IMR-90 (cell line): ENCODE measurements around the gene PRKN. TPM values are rescaled to one million over a fixed set of nuclear protein-coding genes. Genes with fewer than 3 reads are reported as not detected.

Source experiments
- ATAC-seq: fragments of 200-7000 bp; cut with Tn5 transposase; 2 replicates; pipeline ENCODE4 v1.9.1; 2020; ENCODE audit warnings: low read depth, mild to moderate bottlenecking, moderate library complexity
- BruUV-seq: library from RNA; stranded (reverse); fragments of 400-500 nt; replicated peaks from 2 replicates; lab custom pipeline; 2021; lab: Mats Ljungman, UMichigan
- CTCF ChIA-PET: fragments of 300-600 bp; formaldehyde crosslinking; extraction: SDS; loops from one replicate; lab custom pipeline; 2021; ENCODE audit warnings: antibody characterized with exemption; lab: Yijun Ruan, JAX
- POLR2A ChIA-PET: fragments of 300-600 bp; sonication (Branson Sonifier 250); formaldehyde crosslinking; loops from one replicate; lab custom pipeline; 2022; ENCODE audit warnings: antibody characterized with exemption; ENCODE audit not compliant: unreplicated experiment; lab: Charles Lee
- DNase-seq: peaks from one replicate; pipeline ENCODE4 v3.0.0; 2013
- H2AFZ ChIP-seq: replicated peaks from 2 replicates; pipeline ENCODE3; 2013; ENCODE audit warnings: low read length, mild to moderate bottlenecking; ENCODE audit not compliant: poor library complexity
- H2AK5ac ChIP-seq: 2 replicates; pipeline ENCODE4 v1.6.1; 2013; ENCODE audit warnings: low read depth, low read length, inconsistent platforms
- H2AK9ac ChIP-seq: replicated peaks from 2 replicates; pipeline ENCODE3; 2013; ENCODE audit warnings: mild to moderate bottlenecking, low read depth, low read length, moderate library complexity; ENCODE audit not compliant: poor library complexity
- H2BK120ac ChIP-seq: 2 replicates; pipeline ENCODE4 v1.6.1; 2013; ENCODE audit warnings: low read depth, low read length, inconsistent platforms
- H2BK15ac ChIP-seq: 3 replicates; pipeline ENCODE4 v1.6.1; 2013; ENCODE audit warnings: low read depth, low read length, inconsistent platforms
- H2BK20ac ChIP-seq: 2 replicates; pipeline ENCODE4 v1.6.1; 2013; ENCODE audit warnings: low read depth, mild to moderate bottlenecking, inconsistent platforms, low read length, moderate library complexity
- H2BK5ac ChIP-seq: 2 replicates; pipeline ENCODE4 v1.6.1; 2013; ENCODE audit warnings: mild to moderate bottlenecking, low read depth, low read length, inconsistent platforms; ENCODE audit not compliant: poor library complexity, severe bottlenecking
- H3K14ac ChIP-seq: replicated peaks from 2 replicates; pipeline ENCODE4 v1.6.1; 2013; ENCODE audit warnings: low read depth, low read length, inconsistent platforms
- H3K18ac ChIP-seq: 2 replicates; pipeline ENCODE4 v1.6.1; 2013; ENCODE audit warnings: low read depth, low read length, control low read depth
- H3K23ac ChIP-seq: 2 replicates; pipeline ENCODE4 v1.6.1; 2013; ENCODE audit warnings: low read depth, low read length, inconsistent platforms
- H3K27ac ChIP-seq: 2 replicates; pipeline ENCODE4 v1.5.1; 2013; ENCODE audit warnings: mild to moderate bottlenecking, control low read depth, low read length; ENCODE audit not compliant: insufficient read depth
- H3K27me3 ChIP-seq: 2 replicates; pipeline ENCODE4 v1.6.1; 2013; ENCODE audit warnings: low read length; ENCODE audit not compliant: control insufficient read depth, insufficient read depth
- H3K36me3 ChIP-seq: 2 replicates; pipeline ENCODE4 v1.6.1; 2013; ENCODE audit warnings: low read length, mixed read lengths; ENCODE audit not compliant: control insufficient read depth, insufficient read depth
- H3K4ac ChIP-seq: 2 replicates; pipeline ENCODE4 v1.6.1; 2013; ENCODE audit warnings: low read depth, low read length, inconsistent platforms
- H3K4me1 ChIP-seq: 2 replicates; pipeline ENCODE4 v1.6.1; 2013; ENCODE audit warnings: low read length, mixed read lengths; ENCODE audit not compliant: control insufficient read depth, insufficient read depth
- H3K4me2 ChIP-seq: 2 replicates; pipeline ENCODE4 v1.6.1; 2013; ENCODE audit warnings: low read depth, mild to moderate bottlenecking, control low read depth, low read length, moderate library complexity
- H3K4me3 ChIP-seq: 2 replicates; pipeline ENCODE4 v1.5.1; 2013; ENCODE audit warnings: low read depth, mild to moderate bottlenecking, control low read depth, low read length, moderate library complexity; ENCODE audit not compliant: insufficient read depth
- H3K56ac ChIP-seq: 2 replicates; pipeline ENCODE4 v1.6.1; 2013; ENCODE audit warnings: low read length, inconsistent platforms; ENCODE audit not compliant: insufficient read depth; ENCODE audit errors: extremely low read depth
- H3K79me1 ChIP-seq, 2 experiments: 2 replicates each; pipeline ENCODE4 v1.6.1; 2013; ENCODE audit warnings: low read length in 2 of 2, inconsistent platforms in 1 of 2, low read depth in 1 of 2
- H3K9ac ChIP-seq: 2 replicates; pipeline ENCODE4 v1.6.1; 2013; ENCODE audit warnings: low read depth, low read length, control low read depth
- H3K9me1 ChIP-seq: 2 replicates; pipeline ENCODE4 v1.6.1; 2013; ENCODE audit warnings: low read length, inconsistent platforms; ENCODE audit not compliant: insufficient read depth
- H3K9me3 ChIP-seq: 2 replicates; pipeline ENCODE4 v1.6.1; 2013; ENCODE audit warnings: low read length; ENCODE audit not compliant: control insufficient read depth, insufficient read depth
- H4K20me1 ChIP-seq: 2 replicates; pipeline ENCODE4 v1.6.1; 2013; ENCODE audit warnings: low read length, inconsistent platforms; ENCODE audit not compliant: insufficient read depth
- H4K5ac ChIP-seq: 2 replicates; pipeline ENCODE4 v1.6.1; 2013; ENCODE audit warnings: mild to moderate bottlenecking, low read depth, low read length, control low read depth
- H4K8ac ChIP-seq, 2 experiments: 2 replicates each; pipeline ENCODE4 v1.6.1; 2013; ENCODE audit warnings: low read depth in 2 of 2, low read length in 2 of 2, control low read depth in 1 of 2, inconsistent platforms in 1 of 2
- H4K91ac ChIP-seq: 2 replicates; pipeline ENCODE4 v1.6.1; 2013; ENCODE audit warnings: low read depth, low read length, inconsistent platforms; ENCODE audit not compliant: insufficient read depth
- BHLHE40 ChIP-seq: fragments of 150-350 bp; IDR thresholded peaks from 2 replicates; pipeline ENCODE4 v1.6.1; 2016; ENCODE audit warnings: mild to moderate bottlenecking, low read depth, low read length
- FOS ChIP-seq: fragments of 150-350 bp; IDR thresholded peaks from 2 replicates; pipeline ENCODE4 v1.6.1; 2016; ENCODE audit warnings: low read depth, low read length
- MXI1 ChIP-seq: IDR thresholded peaks from 2 replicates; pipeline ENCODE4 v1.6.1; 2012; ENCODE audit warnings: low read depth, mild to moderate bottlenecking, low read length, moderate library complexity, borderline replicate concordance
- RCOR1 ChIP-seq: IDR thresholded peaks from 2 replicates; pipeline ENCODE4 v1.6.1; 2012; ENCODE audit warnings: mild to moderate bottlenecking, low read length, improper control_type of control experiment; ENCODE audit not compliant: insufficient replicate concordance
- SMC3 ChIP-seq: fragments of 150-350 bp; IDR thresholded peaks from 2 replicates; pipeline ENCODE4 v1.6.1; 2016; ENCODE audit warnings: low read depth, mild to moderate bottlenecking, antibody characterized with exemption, low read length, moderate library complexity
- WGBS, 2 experiments: methylation state at CpG; one replicate each; pipeline versions ENCODE4 v1.1.5 to v1.1.7; 2013; ENCODE audit warnings: missing lambda C conversion rate in 2 of 2; ENCODE audit not compliant: insufficient read length in 1 of 2; ENCODE audit errors: extremely low coverage in 2 of 2; 5-methylcytosine and 5-hydroxymethylcytosine counted together
- dilution Hi-C: fragments of 300-500 bp; cut with HindIII; formaldehyde crosslinking; loops from one replicate; pipeline ENCODE4 v1.14.3; 2018; ENCODE audit warnings: low sequenced_read_pairs; ENCODE audit not compliant: unreplicated experiment
- in situ Hi-C: fragments of 300-500 bp; cut with MboI; formaldehyde crosslinking; loops from 3 replicates; pipeline ENCODE4 v1.14.3; 2019; ENCODE audit warnings: low sequenced_read_pairs, inconsistent platforms, mixed read lengths
- intact Hi-C: fragments of 100-400 bp; cut with micrococcal nuclease; formaldehyde crosslinking; loops from 2 replicates; pipeline ENCODE4 v1.10.0; 2022
- polyA plus RNA-seq, 3 experiments: library from polyadenylated mRNA; depleted of rRNA; stranded (reverse); fragments of >200 nt; gene quantifications; 2 replicates each; pipeline ENCODE4 v1.2.3, GENCODE V29; 2012; ENCODE audit warnings: low replicate concordance in 1 of 3
- total RNA-seq: library from RNA; depleted of rRNA; stranded (reverse); fragments of >200 nt; gene quantifications from 2 replicates; pipeline ENCODE4 v1.2.3, GENCODE V29; 2012
- TF ChIP-seq, protein P1 (sequence below): conservative IDR thresholded peaks from 2 replicates; pipeline ENCODE4 v1.5.1; 2012; ENCODE audit warnings: mild to moderate bottlenecking, low read depth, low read length, improper control_type of control experiment
- TF ChIP-seq, protein P2 (sequence below): fragments of 150-350 bp; IDR thresholded peaks from 2 replicates; pipeline ENCODE4 v1.6.1; 2016; ENCODE audit warnings: low read depth, mild to moderate bottlenecking, low read length, moderate library complexity, borderline replicate concordance
- TF ChIP-seq, protein P3 (sequence below): fragments of 150-350 bp; IDR thresholded peaks from 2 replicates; pipeline ENCODE4 v1.6.1; 2017; ENCODE audit warnings: mild to moderate bottlenecking, antibody characterized with exemption, low read length, low read depth

The PRKN gene
- total and polyA plus RNA-seq, 2 of the 4 experiments (the other 2 are of a cell fraction), result 0.15 to 0.18 TPM

DNA sequence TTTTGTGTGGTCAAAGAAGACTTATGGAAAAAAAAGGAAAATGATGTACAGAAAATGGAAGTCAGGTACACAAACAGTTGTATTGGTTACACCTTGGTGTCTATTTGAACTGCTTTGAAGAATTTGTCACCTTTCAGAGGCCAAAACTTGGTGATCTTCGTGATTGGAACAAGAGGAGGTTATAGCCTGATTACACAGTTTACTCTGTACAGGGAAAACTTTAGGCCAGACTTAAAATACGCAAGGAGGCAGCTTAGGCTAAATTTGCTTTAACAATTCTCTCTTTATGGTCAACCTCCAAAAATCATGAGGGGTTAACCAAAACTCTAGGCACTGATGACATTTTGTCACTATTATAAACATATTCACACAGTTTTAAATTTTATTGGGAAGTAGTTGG lies 353.7 kb downstream of the PRKN start:
- Histone ChIP-seq H3K27ac (no peak overlapping the region), H4K8ac (no peak overlapping the region), H2BK20ac (no peak overlapping the region), H3K14ac (no peak overlapping the region), H2BK5ac (no peak overlapping the region), H3K18ac (no peak overlapping the region), H3K9me3 (peaks cover 21% of the 10 kb centered on the region), H4K91ac (no peak overlapping the region), H2AFZ (no peak overlapping the region), H3K9me1 (no peaks in the 10 kb centered on the region), H3K4me1 (no peaks in the 10 kb centered on the region), H3K23ac (no peak overlapping the region), H2BK120ac (no peak overlapping the region), H3K4ac (no peak overlapping the region), H4K20me1 (no peaks in the 10 kb centered on the region), H3K36me3 (no peaks in the 10 kb centered on the region), H4K5ac (no peak overlapping the region), H2AK9ac (no peak overlapping the region), H3K79me1 (no peaks in the 10 kb centered on the region), H3K4me2 (no peak overlapping the region), H3K4me3 (no peak overlapping the region), H2AK5ac (no peak overlapping the region), H3K27me3 (no peaks in the 10 kb centered on the region), H3K56ac (no peak overlapping the region), H2BK15ac (no peak overlapping the region), H3K9ac (no peak overlapping the region)
- no peak for ATAC-seq
- intact Hi-C loops, result no loop called here
- dilution Hi-C loops, result no loop called here
- ChIA-PET POLR2A (no interaction called here), CTCF (no interaction called here)
- DNase-seq, result no peak
- in situ Hi-C loops, result no loop called here
- no TSS peak for BruUV-seq
- no CpG with 5 or more reads among the region's 2 CpGs for WGBS, 2 experiments
- TF ChIP-seq SMC3 (no peak), FOS (no peak), MXI1 (no peak), BHLHE40 (no peak), RCOR1 (no peak)
- TF ChIP-seq, protein P1, sequence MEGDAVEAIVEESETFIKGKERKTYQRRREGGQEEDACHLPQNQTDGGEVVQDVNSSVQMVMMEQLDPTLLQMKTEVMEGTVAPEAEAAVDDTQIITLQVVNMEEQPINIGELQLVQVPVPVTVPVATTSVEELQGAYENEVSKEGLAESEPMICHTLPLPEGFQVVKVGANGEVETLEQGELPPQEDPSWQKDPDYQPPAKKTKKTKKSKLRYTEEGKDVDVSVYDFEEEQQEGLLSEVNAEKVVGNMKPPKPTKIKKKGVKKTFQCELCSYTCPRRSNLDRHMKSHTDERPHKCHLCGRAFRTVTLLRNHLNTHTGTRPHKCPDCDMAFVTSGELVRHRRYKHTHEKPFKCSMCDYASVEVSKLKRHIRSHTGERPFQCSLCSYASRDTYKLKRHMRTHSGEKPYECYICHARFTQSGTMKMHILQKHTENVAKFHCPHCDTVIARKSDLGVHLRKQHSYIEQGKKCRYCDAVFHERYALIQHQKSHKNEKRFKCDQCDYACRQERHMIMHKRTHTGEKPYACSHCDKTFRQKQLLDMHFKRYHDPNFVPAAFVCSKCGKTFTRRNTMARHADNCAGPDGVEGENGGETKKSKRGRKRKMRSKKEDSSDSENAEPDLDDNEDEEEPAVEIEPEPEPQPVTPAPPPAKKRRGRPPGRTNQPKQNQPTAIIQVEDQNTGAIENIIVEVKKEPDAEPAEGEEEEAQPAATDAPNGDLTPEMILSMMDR, result no peak
- TF ChIP-seq, protein P2, sequence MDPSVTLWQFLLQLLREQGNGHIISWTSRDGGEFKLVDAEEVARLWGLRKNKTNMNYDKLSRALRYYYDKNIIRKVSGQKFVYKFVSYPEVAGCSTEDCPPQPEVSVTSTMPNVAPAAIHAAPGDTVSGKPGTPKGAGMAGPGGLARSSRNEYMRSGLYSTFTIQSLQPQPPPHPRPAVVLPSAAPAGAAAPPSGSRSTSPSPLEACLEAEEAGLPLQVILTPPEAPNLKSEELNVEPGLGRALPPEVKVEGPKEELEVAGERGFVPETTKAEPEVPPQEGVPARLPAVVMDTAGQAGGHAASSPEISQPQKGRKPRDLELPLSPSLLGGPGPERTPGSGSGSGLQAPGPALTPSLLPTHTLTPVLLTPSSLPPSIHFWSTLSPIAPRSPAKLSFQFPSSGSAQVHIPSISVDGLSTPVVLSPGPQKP, result no peak
- TF ChIP-seq, protein P3, sequence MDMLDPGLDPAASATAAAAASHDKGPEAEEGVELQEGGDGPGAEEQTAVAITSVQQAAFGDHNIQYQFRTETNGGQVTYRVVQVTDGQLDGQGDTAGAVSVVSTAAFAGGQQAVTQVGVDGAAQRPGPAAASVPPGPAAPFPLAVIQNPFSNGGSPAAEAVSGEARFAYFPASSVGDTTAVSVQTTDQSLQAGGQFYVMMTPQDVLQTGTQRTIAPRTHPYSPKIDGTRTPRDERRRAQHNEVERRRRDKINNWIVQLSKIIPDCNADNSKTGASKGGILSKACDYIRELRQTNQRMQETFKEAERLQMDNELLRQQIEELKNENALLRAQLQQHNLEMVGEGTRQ, result no peak
